ENCODE data around the gene TDP1.
A peak's percentile ranks its signal among the peaks of the same experiment; 100 is the strongest.

The TDP1 gene

GRCh38 chr14:89947344-89947743 is 8.4 kb upstream of the TDP1 start:
- ATAC-seq, result peak in 1 of 2 donors; percentile 45

GRCh38 chr14:89952576-89952975 is 3.2 kb upstream of the TDP1 start:
- ATAC-seq, result no peak

- ATAC-seq, result no peak
These were observed 2.1 kb upstream of the TDP1 start for GRCh38 chr14:89953602-89954001.

- ATAC-seq, result peak; percentile 79 to 80
These were observed 1.4 kb upstream of the TDP1 start, which contains the start of gene EFCAB11 for GRCh38 chr14:89954070-89955021. Gene EFCAB11, minus strand, starts transcription at chr14:89954730. Its CDS starts 70 bp downstream, at chr14:89954660.

GRCh38 chr14:89955022-89955744 is 544 bp upstream of the TDP1 start:
- peak; percentile 1 to 2 for ATAC-seq

GRCh38 chr14:89956661-89957009 is 908 bp downstream of the TDP1 start:
- ATAC-seq, result no peak

GRCh38 chr14:89957376-89957775 is 1.6 kb downstream of the TDP1 start:
- no peak for ATAC-seq

GRCh38 chr14:89957791-89958190 is 2.1 kb downstream of the TDP1 start:
- ATAC-seq, result no peak

GRCh38 chr14:89958966-89959365 is 3.2 kb downstream of the TDP1 start:
- ATAC-seq, result no peak

- peak; percentile 26 to 39 for ATAC-seq
These were observed 4.2 kb downstream of the TDP1 start for GRCh38 chr14:89959853-89960445.

- no peak for ATAC-seq
These were observed 5.2 kb downstream of the TDP1 start for GRCh38 chr14:89960914-89961313.

GRCh38 chr14:89963288-89963978 is 7.7 kb downstream of the TDP1 start:
- no peak for ATAC-seq

GRCh38 chr14:89965839-89966238 is 10.1 kb downstream of the TDP1 start:
- ATAC-seq, result peak; percentile 74 to 86

- ATAC-seq, result peak; percentile 41
These were observed 17.6 kb downstream of the TDP1 start for GRCh38 chr14:89973234-89973823.

- ATAC-seq, result no peak
These were observed 21.9 kb downstream of the TDP1 start for GRCh38 chr14:89977668-89978067.

GRCh38 chr14:89978656-89979055 is 22.9 kb downstream of the TDP1 start:
- no peak for ATAC-seq

GRCh38 chr14:89983375-89983774 is 27.6 kb downstream of the TDP1 start:
- ATAC-seq, result no peak

GRCh38 chr14:89986462-89987160 is 30.9 kb downstream of the TDP1 start:
- no peak for ATAC-seq

GRCh38 chr14:89987161-89987475 is 31.4 kb downstream of the TDP1 start:
- no peak for ATAC-seq

GRCh38 chr14:89988787-89989186 is 33.1 kb downstream of the TDP1 start:
- no peak for ATAC-seq

- ATAC-seq, result no peak
These were observed 34.5 kb downstream of the TDP1 start for GRCh38 chr14:89990218-89990617.

All from activated CD4-positive, CD25-positive, alpha-beta regulatory T cell treated with anti-CD3 and anti-CD28 coated beads, Interleukin-2, amount 50 U/mL, for 24 hours (primary cell).